HG03558 (cell line): ENCODE data around the gene CLEC10A.
"Not testable (repeated sequence)": the region's sequence is repeated elsewhere in the genome, so short reads cannot be mapped to it uniquely, and the experiment has no call there.

Source experiments
- ATAC-seq: cut with Tn5 transposase; IDR thresholded peaks from one replicate; pipeline ENCODE4 v1.9.1; 2021; ENCODE audit warnings: moderate number of reproducible peaks; ENCODE audit not compliant: unreplicated experiment; ENCODE audit errors: extremely low read depth

Gene CLEC10A, protein sequence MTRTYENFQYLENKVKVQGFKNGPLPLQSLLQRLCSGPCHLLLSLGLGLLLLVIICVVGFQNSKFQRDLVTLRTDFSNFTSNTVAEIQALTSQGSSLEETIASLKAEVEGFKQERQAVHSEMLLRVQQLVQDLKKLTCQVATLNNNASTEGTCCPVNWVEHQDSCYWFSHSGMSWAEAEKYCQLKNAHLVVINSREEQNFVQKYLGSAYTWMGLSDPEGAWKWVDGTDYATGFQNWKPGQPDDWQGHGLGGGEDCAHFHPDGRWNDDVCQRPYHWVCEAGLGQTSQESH

DNA sequence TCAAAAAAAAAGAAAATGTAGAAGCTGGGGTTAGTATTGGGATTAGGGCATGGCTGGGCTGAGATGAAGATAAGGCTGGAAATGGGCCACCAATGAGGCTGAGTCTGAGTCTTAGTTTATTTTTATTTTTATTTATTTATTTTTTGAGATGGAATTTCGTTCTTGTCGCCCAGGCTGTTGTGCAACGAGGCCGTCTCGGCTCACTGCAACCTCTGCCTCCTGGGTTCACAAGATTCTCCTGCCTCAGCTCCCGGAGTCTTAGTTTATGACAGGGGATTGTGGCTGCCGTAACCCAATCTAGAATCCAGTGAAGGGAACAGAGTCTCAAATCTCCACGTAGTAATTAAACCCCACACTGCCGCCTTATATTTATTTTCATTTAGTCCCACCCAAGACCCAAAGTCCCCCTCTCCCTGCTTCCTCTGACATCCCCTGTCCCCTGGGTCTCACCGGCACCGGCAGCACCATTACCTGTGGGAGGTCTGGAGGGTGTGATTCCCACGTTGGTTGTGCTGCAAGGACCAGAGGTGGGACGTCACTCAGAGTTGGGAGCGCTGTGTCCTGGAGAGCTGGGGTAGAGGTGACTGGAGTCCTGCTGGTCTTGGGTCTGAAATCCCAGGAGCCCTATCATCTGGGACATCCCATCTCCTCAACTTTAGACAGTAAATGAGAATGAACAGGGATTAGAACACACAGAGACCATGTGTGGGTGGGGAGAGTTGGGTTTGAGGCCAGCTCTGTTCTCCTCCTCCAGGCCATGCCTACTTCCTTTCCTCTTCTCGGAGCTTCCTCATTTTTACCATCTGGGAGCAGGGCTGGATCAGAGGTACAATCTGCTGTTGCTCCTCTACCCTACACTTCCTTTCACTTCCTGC, at the start of gene CLEC10A:
Gene CLEC10A, minus strand, starts transcription at position 671 of the 875 bp plus-strand sequence. CDS start 1,439 bp downstream, outside the sequence.
- no peak for ATAC-seq

DNA sequence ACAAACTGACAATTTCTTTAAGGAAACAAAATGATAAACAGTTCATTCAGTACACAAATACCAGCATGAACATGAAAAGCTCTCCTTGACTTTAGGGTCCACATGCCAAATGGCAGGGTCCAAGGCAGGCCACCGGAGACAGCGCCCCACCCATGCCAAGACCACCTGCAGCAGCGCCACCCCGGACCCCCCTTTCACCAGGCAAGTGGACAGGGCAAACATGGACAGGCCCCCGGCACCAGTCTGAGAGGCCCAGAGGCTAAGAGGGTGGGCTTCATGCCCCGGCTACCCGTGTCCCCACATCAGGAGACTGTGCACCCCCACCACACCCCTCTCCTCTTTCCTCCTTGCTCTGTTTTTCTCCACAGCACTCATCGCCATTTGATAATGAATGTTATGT, 49.3 kb upstream of the CLEC10A start:
- no peak for ATAC-seq

DNA sequence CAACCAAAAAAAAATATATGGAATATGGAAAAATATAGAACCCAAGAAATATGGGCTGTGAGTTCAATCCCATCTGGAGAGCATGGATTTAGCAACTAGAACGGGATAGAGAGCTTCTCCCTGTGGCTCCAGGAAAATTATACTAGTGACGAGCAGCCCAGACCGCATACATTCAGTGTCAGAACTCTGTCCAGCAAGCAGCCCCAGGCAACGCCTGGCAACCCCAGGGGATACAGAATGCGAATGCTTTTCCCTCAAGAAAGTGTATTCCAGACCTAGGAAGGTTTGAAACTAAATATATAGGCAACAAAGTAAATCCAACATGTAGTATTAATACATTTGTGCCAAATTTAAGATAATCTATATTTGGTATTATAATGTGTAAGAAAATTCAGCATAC, 48.1 kb upstream of the CLEC10A start:
- ATAC-seq: no peak

DNA sequence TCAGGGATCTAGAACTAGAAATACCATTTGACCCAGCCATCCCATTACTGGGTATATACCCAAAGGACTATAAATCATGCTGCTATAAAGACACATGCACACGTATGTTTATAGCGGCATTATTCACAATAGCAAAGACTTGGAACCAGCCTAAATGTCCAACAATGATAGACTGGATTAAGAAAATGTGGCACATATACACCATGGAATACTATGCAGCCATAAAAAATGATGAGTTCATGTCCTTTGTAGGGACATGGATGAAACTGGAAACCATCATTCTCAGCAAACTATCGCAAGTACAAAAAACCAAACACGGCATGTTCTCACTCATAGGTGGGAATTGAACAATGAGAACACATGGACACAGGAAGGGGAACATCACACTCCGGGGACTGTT, 47.5 kb upstream of the CLEC10A start:
- ATAC-seq: not testable (repeated sequence)

DNA sequence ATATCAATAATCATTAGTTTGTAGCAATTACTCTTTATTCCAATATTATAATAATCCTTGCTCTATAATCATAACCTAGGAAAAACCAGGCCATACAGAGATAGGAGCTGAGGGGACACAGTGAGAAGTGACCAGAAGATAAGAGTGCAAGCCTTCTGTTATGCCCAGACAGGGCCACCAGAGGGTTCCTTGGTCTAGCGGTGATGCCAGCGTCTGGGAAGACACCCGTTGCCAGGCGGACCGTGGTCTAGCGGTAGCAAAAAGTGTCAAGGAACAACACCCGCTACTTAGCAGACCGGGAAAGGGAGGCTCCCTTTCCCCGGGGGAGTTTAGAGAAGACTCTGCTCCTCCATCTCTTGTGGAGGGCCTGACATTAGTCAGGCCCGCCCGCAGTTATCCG, 46.3 kb upstream of the CLEC10A start:
- ATAC-seq: not testable (repeated sequence)

DNA sequence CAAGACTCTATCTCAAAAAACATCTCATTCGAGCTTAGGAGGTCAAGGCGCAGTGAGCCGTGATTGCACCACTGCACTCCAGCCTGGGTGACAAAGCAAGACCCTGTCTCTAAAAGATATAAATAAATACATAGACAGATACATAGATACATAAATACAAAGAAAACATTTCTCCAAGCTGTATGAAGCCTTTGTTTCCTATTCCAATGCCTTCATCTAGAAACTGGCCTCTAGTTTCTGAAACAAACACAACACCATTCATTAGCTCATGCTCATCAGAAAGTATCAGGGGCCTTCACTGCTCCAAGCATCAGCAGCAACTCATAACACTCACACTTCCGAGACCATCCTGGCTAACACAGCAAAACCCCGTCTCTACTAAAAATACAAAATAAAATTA, 44.9 kb upstream of the CLEC10A start:
- no peak for ATAC-seq

DNA sequence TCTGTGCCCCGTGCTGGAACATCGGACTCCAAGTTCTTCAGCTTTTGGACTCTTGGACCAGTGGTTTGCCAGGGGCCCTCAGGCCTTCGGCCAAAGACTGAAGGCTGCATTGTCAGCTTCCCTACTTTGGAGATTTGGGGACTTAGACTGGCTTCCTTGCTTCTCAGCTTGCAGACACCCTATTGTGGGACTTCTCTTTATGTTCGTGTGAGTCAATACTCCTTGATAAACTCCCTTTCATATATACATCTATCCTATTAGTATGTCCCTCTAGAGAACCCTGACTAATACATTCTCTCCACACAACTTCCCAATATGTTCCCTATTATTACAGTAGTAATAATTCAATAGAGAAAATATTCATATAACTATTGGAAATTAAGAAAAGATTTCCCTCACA, 43.8 kb upstream of the CLEC10A start:
- ATAC-seq: no peak

DNA sequence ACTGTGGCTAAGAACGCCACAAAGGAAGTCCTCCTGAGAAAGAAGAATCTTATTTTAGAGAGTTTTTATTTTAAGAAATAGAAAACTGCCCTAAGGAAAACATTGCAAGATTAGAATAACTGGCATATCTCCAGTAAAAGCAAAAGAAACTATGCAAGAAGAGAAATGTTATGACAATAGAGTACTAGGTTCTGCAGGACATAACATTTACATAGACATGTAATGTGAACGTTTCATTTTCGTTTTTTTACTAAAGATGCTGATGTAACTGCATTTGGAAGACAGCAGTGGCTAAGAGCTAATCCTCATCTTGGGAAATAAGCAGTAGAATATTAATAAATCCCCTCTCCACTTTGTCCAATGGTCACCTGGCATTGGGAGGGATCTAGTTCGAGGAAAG, 42.3 kb upstream of the CLEC10A start:
- ATAC-seq: no peak

GRCh38 chr17:7120635-7121034, 40.6 kb upstream of the CLEC10A start:
- ATAC-seq: not testable (repeated sequence)

DNA sequence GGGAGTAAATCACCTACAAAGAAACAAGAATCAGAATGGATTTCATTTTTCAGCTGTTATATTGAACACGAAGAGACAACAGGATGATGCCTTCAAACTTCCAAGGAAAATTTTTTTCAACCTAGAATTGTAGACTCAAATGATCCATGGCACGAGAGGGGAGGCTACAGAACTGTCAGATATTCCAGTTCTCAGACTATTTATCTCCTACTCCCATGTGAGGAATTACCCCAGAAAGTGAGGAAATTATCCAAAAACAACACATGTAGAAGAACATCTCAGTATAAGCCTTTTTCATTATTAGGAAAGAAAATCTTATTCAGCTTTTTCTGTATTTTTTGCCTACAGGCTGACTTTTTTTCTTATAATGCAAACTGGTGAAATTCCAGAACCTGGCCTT, 40.1 kb upstream of the CLEC10A start:
- no peak for ATAC-seq

- ATAC-seq: no peak
Observed at GRCh38 chr17:7119314-7119713, 39.3 kb upstream of the CLEC10A start.

DNA sequence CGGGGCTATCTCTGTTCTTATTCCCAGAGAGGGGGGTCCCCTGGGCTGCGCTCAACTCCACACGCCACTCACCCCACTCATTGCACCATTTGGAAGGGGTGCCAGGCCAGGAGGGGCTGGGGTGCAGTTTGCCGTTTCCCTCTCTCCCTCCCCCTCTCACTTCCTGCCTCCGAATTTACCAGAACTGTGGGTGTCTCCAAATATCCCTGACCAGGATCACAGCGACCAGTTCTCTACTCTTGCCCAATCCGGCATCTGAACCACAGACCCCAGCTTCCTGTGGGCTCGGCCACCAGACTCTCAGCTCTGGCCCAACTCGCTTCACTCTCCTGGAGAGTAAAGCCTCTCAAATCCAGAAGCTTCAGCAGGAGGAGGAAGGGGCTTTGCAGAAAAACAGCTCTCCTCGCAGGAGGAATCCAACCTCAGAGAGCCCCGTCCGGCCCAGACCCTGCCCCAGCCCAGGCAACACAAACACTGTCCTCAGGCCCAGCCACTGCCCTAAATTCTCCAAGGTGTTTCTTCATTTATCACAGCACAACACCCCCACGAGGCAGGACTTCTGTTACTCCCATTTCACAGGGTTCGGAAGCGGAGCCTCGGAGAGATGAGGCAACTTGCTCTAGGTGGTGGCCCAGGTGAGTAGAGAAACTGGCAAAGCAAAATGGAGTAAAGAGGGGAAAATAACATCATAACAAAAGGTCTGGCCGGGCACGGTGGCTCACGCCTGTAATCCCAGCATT, 35.0 kb upstream of the CLEC10A start:
- ATAC-seq: no peak

DNA sequence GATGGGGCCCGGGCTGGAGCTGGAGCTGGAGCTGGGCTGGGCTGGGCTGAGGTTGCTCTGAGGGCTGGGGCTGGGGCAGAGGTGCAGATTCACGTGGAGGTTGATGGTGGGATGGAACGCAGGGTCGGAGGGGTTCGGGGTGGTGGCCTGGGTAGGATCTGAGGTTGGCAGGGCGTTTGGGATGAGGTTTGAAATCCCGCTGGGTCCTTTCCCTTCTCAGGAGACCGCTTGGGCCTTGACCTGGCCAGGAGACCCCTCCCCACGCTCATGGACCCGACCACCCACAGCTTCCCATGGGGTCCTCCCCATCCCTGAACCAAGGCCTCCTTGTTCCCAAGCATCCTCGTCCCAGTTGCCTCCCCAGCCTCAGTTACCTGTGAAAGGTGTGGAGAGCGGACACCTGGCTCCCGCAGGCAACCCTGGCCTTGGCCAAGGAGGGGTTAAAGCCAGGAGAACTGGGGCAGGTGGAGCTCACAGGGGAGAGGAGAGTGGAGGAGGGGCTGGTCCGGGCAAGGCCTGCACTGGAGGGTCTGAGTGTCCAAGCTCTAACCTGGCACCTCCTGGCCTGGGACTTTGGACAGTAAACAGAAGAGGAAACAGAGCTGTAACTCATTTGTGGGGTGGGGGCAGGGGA, 34.3 kb upstream of the CLEC10A start, which contains the start of gene ASGR2:
Gene ASGR2, minus strand, starts transcription at position 582 of the 634 bp plus-strand sequence. CDS start 582 bp downstream, outside the sequence.
- ATAC-seq: no peak

DNA sequence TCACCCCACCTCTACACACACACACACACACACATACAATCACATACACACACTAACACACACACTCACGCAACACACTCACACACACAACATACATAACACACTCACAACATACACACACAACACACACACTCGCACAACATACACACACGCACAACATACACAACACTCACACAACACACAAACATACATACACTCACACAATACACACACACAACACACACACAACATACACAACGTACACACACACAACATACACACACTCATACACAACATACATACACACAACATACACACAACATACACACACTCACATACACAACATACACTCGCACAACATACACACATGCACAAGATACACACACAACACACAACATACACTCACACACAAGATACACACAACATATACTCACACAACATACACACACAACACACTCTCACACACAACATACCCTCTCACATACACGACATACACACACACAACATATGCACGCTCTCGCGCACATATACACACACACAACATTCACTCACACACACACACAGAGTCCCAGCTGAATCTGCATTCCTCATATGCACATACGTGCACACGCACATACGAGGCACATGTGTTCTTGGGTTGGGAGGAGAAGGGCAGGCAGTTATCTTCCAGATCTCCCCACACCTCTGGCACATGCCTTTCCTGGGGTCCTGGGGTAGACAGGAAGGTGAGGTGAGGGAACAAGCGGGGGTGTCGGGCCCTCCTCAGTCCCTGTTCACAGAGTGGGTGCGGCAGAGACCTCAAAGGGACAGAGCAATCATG, 33.4 kb upstream of the CLEC10A start:
- ATAC-seq: no peak

DNA sequence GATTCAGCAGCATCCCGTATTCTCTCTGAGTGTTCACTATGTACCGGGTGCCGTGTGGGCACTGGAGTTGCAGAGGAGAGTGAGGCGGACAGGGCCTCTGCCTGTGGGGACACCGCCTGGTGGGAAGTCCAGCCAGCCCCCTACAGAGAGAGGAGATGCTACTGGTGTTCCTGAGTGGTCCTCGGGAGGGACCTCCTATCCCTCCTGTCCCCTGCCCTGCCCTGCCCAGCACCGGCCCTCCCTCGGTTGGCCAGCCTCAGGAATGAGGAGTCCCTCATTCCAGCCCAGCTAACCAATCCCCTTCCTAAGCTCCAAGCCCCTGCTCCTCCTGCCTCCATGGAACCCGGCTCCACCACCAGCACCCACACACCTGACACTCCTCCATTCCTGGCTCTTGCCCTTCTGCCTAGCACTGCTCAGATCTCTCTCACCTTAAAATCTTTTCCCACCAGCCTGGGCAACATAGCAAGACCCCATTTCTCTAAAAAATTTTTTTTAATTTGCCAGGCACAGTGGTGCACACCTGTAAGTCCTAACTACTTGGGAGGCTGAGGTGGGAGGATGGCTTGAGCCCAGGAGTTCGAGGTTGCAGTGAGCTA, 32.6 kb upstream of the CLEC10A start:
- ATAC-seq: no peak

- ATAC-seq: no peak
Observed at GRCh38 chr17:7111784-7112509, 31.9 kb upstream of the CLEC10A start.

GRCh38 chr17:7110617-7111306, 30.7 kb upstream of the CLEC10A start:
- ATAC-seq: no peak
